Measurements from ENCODE around the gene HIRA. TPM values are rescaled to one million over a fixed set of nuclear protein-coding genes. Genes with fewer than 3 reads are reported as not detected.

HIRA gene
- total and polyA plus RNA-seq, 9 of the 15 experiments (the other 6 are each of a cell fraction or from before 2014, with no cell fraction given): 0.96 to 132 (median 58.4) TPM

GRCh38 chr22:19478045-19478900, 46.7 kb upstream of the HIRA start (continued):
- TF ChIP-seq ZNF695 (CRISPR knock-in tag; IDR thresholded peaks at IDR 0.05) (no peak), SMARCC2 (IDR thresholded peaks at IDR 0.05; ENCODE audit: low read depth) (no peak), RERE (CRISPR knock-in tag; IDR thresholded peaks at IDR 0.05; ENCODE audit: borderline replicate concordance) (no peak), ZKSCAN8 (CRISPR knock-in tag; IDR thresholded peaks at IDR 0.05) (no peak), POLR3A (IDR thresholded peaks at IDR 0.05; ENCODE audit: borderline replicate concordance, extremely low read depth, insufficient read depth, insufficient read length) (no peak), NEUROD1 (IDR thresholded peaks at IDR 0.05; ENCODE audit: borderline replicate concordance, low read depth, low read length, partially characterized antibody) (no peak), EP400 (IDR thresholded peaks at IDR 0.05) (no peak), NR4A1 (CRISPR knock-in tag; IDR thresholded peaks at IDR 0.05) (0 out of 2 replicates have a peak, but pooled peaks have one; percentile 14), NR4A1 (tag; IDR thresholded peaks at IDR 0.05) (no peak), SAFB2 (IDR thresholded peaks at IDR 0.05; ENCODE audit: borderline replicate concordance, low read depth, low read length, severe bottlenecking) (no peak), ZNF57 (CRISPR knock-in tag; IDR thresholded peaks at IDR 0.05) (no peak), TSC22D4 (tag; IDR thresholded peaks at IDR 0.05) (peak; percentile 84; the same call in 1 of the 2 replicates), E4F1 (CRISPR knock-in tag; IDR thresholded peaks at IDR 0.05; ENCODE audit: borderline replicate concordance) (no peak), HMGXB4 (CRISPR knock-in tag; IDR thresholded peaks at IDR 0.05) (peak; percentile 18; the same call in 1 of the 2 replicates), BACH1 (tag; IDR thresholded peaks at IDR 0.05) (0 out of 2 replicates have a peak, but pooled peaks have one; percentile 47)
